Sigmoid colon (tissue), 7 donors: Measurements from ENCODE around the gene SERF2. TPM values are rescaled to one million over a fixed set of nuclear protein-coding genes. Genes with fewer than 3 reads are reported as not detected.
"Not testable (repeated sequence)": the region's sequence is repeated elsewhere in the genome, so short reads cannot be mapped to it uniquely, and the experiment has no call there.

Source experiments
- DNase-seq: peaks from one replicate; pipeline ENCODE4 v3.0.0-alpha.2; 2019
- H3K27ac ChIP-seq, 4 donors: fragments of 200-600 bp; sonication (generic); one replicate each; pipeline ENCODE4 v1.5.1; 2016 to 2019; ENCODE audit warnings: mild to moderate bottlenecking in 1 of 4
- H3K27me3 ChIP-seq, 3 donors: fragments of 200-600 bp; sonication (generic); one replicate each; pipeline ENCODE4 v1.5.1; 2019; ENCODE audit warnings: mild to moderate bottlenecking in 1 of 3
- H3K36me3 ChIP-seq, 4 donors: fragments of 200-600 bp; sonication (generic); one replicate each; pipeline ENCODE4 v1.5.1; 2016 to 2019
- H3K4me1 ChIP-seq, 4 donors: fragments of 200-600 bp; sonication (generic); one replicate each; pipeline ENCODE4 v1.5.1; 2017 to 2019
- H3K4me3 ChIP-seq, 4 donors: fragments of 200-600 bp; sonication (generic); one replicate each; pipeline ENCODE4 v1.5.1; 2017 to 2019; ENCODE audit warnings: mild to moderate bottlenecking in 2 of 4, moderate library complexity in 1 of 4
- H3K9me3 ChIP-seq, 4 donors: fragments of 200-600 bp in 3 of 4; sonication (generic) in 3 of 4; one replicate each; pipeline versions ENCODE4 v1.5.1 to v1.6.1; 2013 to 2019
- EP300 ChIP-seq, 4 donors: sonication (generic); formaldehyde crosslinking; IDR thresholded peaks; one replicate each; pipeline ENCODE4 v1.6.1; 2017; ENCODE audit warnings: antibody characterized with exemption in 4 of 4
- POLR2A ChIP-seq, 2 donors: fragments of 450-650 bp; IDR thresholded peaks; one replicate each; pipeline ENCODE4 v1.6.1; 2016; ENCODE audit warnings: antibody characterized with exemption in 2 of 2, mild to moderate bottlenecking in 2 of 2, moderate library complexity in 2 of 2
- POLR2AphosphoS5 ChIP-seq, 4 donors: sonication (generic); formaldehyde crosslinking; IDR thresholded peaks; one replicate each; pipeline ENCODE4 v1.6.1; 2017; ENCODE audit warnings: antibody characterized with exemption in 4 of 4
- WGBS, 2 donors: extraction: QIAGEN DNeasy Blood & Tissue Kit; methylation state at CpG; one replicate each; pipeline ENCODE4 v1.1.7; 2013; 5-methylcytosine and 5-hydroxymethylcytosine counted together
- intact Hi-C: fragments of 100-400 bp; cut with DNase I; formaldehyde crosslinking; loops from one replicate; pipeline ENCODE4 v1.15.1; 2023
- polyA plus RNA-seq, 3 donors: library from polyadenylated mRNA; stranded (reverse); fragments of 200-250 nt; gene quantifications; one replicate each; pipeline ENCODE4 v1.2.3, GENCODE V29; 2013
- total RNA-seq, 4 donors: library from RNA; depleted of rRNA; stranded (reverse); fragments of >200 nt; gene quantifications; one replicate each; pipeline ENCODE4 v1.1.0, GENCODE V29; 2016
- TF ChIP-seq, protein P1 (sequence below), 4 experiments: fragments of 450-650 bp in 3 of 4; fragments of 200-600 bp in 1 of 4; IDR thresholded peaks; one replicate each; pipeline ENCODE4 v1.5.1; 2016 to 2019; ENCODE audit warnings: antibody characterized with exemption in 4 of 4, mild to moderate bottlenecking in 3 of 4, moderate library complexity in 2 of 4
- donor health status: healthy with polysubstance abuse.
- donor health status: Bipolar disorder and iron deficiency.
- donor health status: healthy.

Gene SERF2
- total and polyA plus RNA-seq, 7 donors: 625 to 3,090 (median 803) TPM

DNA sequence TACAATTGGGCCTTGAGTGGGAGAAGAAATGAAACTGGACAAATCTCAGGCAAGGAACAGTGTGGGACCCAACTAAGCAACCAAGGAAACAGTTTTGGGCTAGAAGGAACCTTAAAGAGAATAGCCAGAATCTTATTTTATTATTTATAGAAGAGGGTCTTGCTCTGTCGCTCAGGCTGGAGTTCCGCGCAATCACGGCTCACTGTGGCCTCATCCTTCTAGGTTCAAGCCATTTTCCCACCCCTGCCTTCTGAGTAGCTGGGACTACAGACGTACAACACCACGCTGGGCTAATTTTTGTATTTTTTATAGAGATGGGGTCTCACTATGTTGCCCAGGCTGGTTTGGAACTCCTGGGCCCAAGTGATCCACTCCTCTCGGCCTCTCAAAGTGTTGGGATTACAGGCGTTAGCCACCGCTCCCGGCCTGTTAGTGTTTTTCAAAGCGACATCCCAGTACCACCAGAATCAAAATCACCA lies 33.9 kb downstream of the SERF2 start:
- WGBS, 2 donors: 96 to 97% methylated on average over 11 of the region's 11 CpGs
- intact Hi-C loops: no loop called here
- H3K36me3 ChIP-seq: no peaks in the 10 kb centered on the region

DNA sequence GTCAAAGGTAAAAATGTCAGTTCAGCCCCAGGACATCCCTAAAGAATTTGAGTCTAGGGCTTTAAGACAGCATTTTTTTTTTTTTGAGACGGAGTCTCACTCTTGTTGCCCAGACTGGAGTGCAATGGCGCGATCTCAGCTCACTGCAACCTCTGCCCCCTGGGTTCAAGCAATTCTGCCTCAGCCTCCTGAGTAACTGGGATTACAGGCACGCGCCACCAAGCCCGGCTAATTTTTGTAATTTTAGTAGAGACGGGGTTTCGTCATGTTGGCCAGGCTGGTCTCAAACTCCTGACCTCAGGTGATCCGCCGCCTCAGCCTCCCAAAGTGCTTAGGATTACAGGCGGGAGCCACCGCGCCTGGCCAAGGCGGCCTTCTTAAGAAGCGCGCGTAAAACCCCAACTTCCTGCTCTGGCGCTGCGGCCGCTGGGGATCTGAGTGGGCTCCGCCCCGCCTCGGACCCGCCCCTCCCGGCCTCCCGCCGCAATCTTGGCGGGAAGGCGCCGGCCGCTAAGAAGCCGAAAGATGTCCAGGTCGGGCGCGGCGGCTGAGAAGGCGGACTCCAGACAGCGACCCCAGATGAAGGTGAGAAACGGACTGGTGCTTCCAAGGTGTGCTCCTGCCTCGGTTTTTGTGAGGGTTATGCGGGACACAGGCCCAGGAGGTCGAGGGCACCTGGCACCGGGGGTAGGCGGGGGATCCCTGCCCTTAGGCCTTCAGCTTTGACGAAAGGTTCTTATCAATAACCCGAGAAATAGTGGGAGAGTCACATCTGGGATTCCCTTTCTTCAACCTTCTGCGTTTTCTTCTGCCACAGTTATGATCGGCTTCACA lies 34.6 kb downstream of the SERF2 start, which contains the start of gene WDR76:
TSS of gene WDR76 (plus strand) at position 495 of the 834 bp plus-strand sequence. CDS start at position 526, 31 bp downstream.
- DNase-seq: peak; percentile 92
- Histone ChIP-seq H3K4me1 (peaks cover 0 to 44% (median 41%) of the 10 kb centered on the region in 4 donors), H3K4me3 (peak within 1 kb of the TSS; percentile 33 to 59 (median 50)), H3K27ac (peak within 1 kb of the TSS; percentile 76 to 81 (median 77)), H3K9me3 (no peaks in the 10 kb centered on the region), H3K36me3 (no peaks in the 10 kb centered on the region), H3K27me3 (no peaks in the 10 kb centered on the region)
- peak; percentile 5 to 67 (median 44) for TF ChIP-seq POLR2AphosphoS5 (IDR thresholded peaks at IDR 0.05)
- TF ChIP-seq EP300 (IDR thresholded peaks at IDR 0.05): no peak
- intact Hi-C loops: no loop called here
- 3 to 5% methylated on average over 48 of the region's 48 CpGs for WGBS, 2 donors

More for the DNA sequence above, 33.9 kb downstream of the SERF2 start:
- H3K4me3 ChIP-seq: peak overlapping the region in 3 of 4 donors; percentile 43 to 59 (median 58)
- H3K27me3 ChIP-seq: no peaks in the 10 kb centered on the region
- H3K9me3 ChIP-seq: no peaks in the 10 kb centered on the region
- DNase-seq: no peak
- peaks cover 0 to 51% (median 41%) of the 10 kb centered on the region in 4 donors for H3K4me1 ChIP-seq
- TF ChIP-seq, protein P1, sequence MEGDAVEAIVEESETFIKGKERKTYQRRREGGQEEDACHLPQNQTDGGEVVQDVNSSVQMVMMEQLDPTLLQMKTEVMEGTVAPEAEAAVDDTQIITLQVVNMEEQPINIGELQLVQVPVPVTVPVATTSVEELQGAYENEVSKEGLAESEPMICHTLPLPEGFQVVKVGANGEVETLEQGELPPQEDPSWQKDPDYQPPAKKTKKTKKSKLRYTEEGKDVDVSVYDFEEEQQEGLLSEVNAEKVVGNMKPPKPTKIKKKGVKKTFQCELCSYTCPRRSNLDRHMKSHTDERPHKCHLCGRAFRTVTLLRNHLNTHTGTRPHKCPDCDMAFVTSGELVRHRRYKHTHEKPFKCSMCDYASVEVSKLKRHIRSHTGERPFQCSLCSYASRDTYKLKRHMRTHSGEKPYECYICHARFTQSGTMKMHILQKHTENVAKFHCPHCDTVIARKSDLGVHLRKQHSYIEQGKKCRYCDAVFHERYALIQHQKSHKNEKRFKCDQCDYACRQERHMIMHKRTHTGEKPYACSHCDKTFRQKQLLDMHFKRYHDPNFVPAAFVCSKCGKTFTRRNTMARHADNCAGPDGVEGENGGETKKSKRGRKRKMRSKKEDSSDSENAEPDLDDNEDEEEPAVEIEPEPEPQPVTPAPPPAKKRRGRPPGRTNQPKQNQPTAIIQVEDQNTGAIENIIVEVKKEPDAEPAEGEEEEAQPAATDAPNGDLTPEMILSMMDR (IDR thresholded peaks at IDR 0.05): no peak
- TF ChIP-seq POLR2A (IDR thresholded peaks at IDR 0.05): no peak
- no peak for TF ChIP-seq EP300 (IDR thresholded peaks at IDR 0.05)
- no peak for TF ChIP-seq POLR2AphosphoS5 (IDR thresholded peaks at IDR 0.05)
- H3K27ac ChIP-seq: peak overlapping the region; percentile 76 to 81 (median 77)

DNA sequence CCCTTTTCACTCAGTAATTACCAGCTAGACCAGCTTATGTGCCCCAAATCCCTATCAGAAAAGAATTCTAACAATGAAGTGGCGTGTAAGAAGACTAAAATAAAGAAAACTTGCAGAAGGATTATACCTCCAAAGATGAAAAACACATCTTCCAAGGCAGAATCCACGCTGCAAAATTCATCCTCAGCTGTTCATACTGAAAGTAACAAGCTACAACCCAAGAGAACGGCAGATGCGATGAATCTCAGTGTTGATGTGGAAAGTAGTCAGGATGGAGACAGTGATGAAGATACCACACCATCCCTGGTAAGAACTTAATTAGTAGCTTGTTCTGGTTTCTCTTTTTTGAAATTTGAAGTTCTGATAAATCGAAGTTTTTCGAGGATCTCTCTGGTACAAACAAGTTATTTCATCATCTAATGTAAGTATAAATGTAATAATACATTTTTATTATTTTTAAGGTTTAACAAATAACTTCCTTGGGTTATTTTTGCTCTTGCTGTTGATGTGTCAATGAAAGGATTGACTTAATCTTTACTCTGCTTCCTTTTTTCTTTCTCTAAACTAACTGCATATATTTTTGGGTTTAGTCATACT lies 36.0 kb downstream of the SERF2 start:
- Histone ChIP-seq H3K27ac (peak overlapping the region; percentile 76 to 81 (median 77)), H3K4me1 (peaks cover 0 to 31% (median 30%) of the 10 kb centered on the region in 4 donors), H3K4me3 (no peak overlapping the region), H3K9me3 (no peaks in the 10 kb centered on the region), H3K36me3 (no peaks in the 10 kb centered on the region), H3K27me3 (no peaks in the 10 kb centered on the region)
- intact Hi-C loops: no loop called here
- DNase-seq: no peak
- TF ChIP-seq EP300 (IDR thresholded peaks at IDR 0.05) (no peak), POLR2AphosphoS5 (IDR thresholded peaks at IDR 0.05) (no peak), POLR2A (IDR thresholded peaks at IDR 0.05) (no peak)
- TF ChIP-seq, protein P1 (IDR thresholded peaks at IDR 0.05): no peak
- WGBS, 2 donors: 57 to 71% methylated on average over 6 of the region's 6 CpGs

DNA sequence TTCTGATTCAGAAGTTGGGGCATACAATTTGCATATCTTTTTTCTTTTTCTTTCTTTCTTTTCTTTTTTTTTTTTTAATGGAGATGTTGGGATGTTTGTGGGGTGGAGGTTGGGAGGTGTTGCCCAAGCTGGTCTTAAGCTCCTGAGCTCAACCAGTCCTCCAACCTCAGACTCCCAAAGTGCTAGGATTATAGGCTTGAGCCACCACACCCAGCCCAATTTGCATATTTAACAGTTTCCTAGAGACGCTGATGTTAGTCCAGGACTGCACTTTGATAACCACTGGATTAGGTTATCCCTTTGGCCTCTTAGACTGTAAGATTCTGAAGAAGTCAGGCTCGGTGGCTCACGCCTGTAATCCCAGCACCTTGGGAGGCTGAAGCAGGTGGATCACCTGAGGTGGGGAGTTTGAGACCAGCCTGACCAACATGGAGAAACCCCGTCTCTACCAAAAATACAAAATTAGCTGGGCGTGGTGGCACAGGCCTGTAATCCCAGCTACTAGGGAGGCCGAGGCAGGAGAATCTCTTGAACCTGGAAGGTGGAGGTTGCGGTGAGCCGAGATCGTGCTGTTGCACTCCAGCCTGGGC lies 37.9 kb downstream of the SERF2 start:
- H3K9me3 ChIP-seq, H3K27me3 ChIP-seq, DNase-seq, H3K4me3 ChIP-seq, intact Hi-C loops, H3K36me3 ChIP-seq, H3K27ac ChIP-seq: not testable (repeated sequence)
- 88 to 92% methylated on average over 9 of the region's 9 CpGs for WGBS, 2 donors
- peaks cover 0 to 23% (median 19%) of the 10 kb centered on the region in 4 donors for H3K4me1 ChIP-seq

DNA sequence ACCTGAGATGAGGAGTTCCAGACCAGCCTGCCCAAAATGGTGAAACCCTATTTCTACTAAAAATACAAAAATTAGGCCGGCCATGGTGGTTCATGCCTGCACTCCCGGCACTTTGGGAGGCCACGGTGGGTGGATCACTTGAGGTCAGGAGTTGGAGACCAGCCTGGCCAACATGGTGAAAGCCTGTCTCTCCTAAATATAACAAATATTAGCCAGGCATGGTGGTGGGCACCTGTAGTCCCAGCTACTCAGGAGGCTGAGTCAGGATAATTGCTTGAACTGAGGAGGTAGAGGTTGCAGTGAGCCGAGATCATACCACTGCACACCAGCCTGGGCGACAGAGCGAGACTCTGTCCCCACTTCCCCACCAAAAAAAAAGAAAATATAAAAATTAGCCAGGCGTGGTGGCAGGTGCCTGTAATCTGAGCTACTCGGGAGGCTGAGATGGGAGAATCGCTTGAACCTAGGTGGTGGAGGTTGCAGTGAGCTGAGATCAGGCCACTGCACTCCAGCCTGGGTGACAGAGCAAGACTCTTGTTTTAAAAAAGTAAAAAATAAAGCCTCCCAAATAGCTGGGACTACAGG lies 38.7 kb downstream of the SERF2 start:
- intact Hi-C loops: not testable (repeated sequence)
- WGBS, 2 donors: 89 to 95% methylated on average over 9 of the region's 9 CpGs

DNA sequence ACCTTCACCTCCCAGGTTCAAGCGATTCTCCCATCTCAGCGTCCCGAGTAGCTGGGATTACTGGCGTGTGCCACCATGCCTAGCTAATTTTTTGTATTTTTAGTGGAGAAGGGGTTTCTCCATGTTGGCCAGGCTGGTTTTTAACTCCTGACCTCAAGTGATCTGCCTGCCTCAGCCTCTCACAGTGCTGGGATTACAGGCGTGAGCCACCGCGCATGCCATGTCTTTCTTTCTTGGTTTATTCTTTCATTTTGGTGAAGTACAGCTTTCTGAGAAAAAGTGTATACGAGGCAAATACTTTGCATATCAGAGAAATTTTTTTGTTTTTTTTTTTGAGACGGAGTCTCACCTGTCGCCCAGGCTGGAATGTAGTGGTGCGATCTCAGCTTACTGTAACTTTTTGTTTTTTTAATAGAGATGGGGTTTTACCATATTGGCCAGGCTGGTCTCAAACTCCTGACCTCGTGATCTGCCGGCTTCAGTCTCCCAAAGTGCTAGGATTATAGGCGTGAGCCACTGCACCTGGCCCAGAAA lies 39.5 kb downstream of the SERF2 start:
- H3K27ac ChIP-seq, intact Hi-C loops, H3K27me3 ChIP-seq, DNase-seq, H3K9me3 ChIP-seq, H3K4me3 ChIP-seq: not testable (repeated sequence)
- peaks cover 0 to 18% (median 0%) of the 10 kb centered on the region in 4 donors for H3K36me3 ChIP-seq
- peaks cover 0 to 17% (median 12%) of the 10 kb centered on the region in 4 donors for H3K4me1 ChIP-seq
- 95% methylated on average over 14 of the region's 14 CpGs for WGBS, 2 donors

More for the DNA sequence above, 38.7 kb downstream of the SERF2 start:
- peaks cover 0 to 10% (median 0%) of the 10 kb centered on the region in 4 donors for H3K36me3 ChIP-seq
- not testable (repeated sequence) for H3K9me3 ChIP-seq, H3K27me3 ChIP-seq, H3K27ac ChIP-seq, DNase-seq, H3K4me3 ChIP-seq
- H3K4me1 ChIP-seq: peaks cover 0 to 23% (median 17%) of the 10 kb centered on the region in 4 donors

DNA sequence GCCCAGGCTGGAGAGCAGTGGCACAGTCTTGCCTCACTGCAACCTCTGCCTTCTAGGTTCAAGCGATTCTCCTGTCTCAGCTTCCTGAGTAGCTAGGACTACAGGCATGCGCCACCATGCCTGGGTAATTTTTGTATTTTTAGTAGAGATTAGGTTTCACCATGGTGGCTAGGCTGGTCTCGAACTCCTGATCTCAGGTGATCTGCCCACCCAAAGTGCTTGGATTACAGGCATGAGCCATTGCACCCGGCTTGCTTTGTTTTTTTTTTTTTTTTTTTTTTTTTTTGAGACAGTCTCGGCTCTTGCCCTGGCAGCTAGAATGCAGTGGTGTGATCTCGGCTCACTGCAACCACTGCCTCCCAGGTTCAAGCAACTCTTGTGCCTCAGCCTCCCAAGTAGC lies 40.4 kb downstream of the SERF2 start:
- not testable (repeated sequence) for DNase-seq

More for the DNA sequence above, 40.4 kb downstream of the SERF2 start:
- H3K9me3 ChIP-seq, H3K27ac ChIP-seq, H3K4me3 ChIP-seq, intact Hi-C loops, H3K27me3 ChIP-seq: not testable (repeated sequence)
- Histone ChIP-seq H3K36me3 (peaks cover 0 to 19% (median 0%) of the 10 kb centered on the region in 4 donors), H3K4me1 (peaks cover 0 to 11% (median 6%) of the 10 kb centered on the region in 4 donors)
- 95% methylated on average over 6 of the region's 6 CpGs for WGBS, 2 donors
